Measurements from ENCODE around the gene ARHGEF28.

The ARHGEF28 gene

DNA sequence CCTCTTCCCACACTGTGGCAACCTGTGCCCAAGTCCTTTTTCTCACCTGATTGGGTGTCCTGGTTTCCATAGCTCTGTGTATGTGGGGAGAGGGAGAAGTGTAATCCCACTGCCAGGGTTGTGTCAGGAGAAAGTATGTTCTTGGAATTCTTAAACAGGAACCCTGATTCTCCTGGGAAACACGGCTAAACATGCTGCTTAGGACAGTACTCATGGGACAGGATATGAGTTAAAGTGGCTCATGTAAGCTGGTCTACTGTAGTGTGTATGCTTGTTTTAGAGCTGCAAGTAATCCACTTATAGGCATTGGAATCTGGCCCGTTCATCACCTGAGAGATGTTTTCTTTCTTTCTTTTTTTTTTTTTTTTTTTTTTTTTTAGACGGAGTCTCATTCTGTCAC, 23.9 kb downstream of the ARHGEF28 start:
- in situ Hi-C loops (cut with MboI; ENCODE audit: low sequenced_read_pairs): no loop called here

DNA sequence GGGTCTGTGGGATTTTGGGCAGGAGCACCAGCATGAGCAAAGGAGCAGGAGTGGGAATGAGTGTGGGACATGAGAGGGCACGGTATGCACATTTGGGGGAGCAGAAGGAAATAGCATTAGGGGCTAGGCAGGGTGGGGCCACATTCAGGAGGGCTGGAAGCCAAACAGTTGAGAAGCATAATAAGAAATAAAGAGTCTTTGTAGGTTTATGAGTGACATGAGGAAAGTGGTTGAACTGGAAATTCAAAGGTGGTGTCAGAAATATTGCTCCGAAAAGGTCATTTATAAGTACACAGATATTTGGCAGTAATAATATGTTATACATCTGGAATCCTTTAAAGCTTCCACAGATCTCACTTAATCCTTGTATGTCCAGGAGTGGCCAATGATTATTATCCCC, 26.4 kb downstream of the ARHGEF28 start:
- in situ Hi-C loops (cut with MboI; ENCODE audit: low sequenced_read_pairs): no loop called here

DNA sequence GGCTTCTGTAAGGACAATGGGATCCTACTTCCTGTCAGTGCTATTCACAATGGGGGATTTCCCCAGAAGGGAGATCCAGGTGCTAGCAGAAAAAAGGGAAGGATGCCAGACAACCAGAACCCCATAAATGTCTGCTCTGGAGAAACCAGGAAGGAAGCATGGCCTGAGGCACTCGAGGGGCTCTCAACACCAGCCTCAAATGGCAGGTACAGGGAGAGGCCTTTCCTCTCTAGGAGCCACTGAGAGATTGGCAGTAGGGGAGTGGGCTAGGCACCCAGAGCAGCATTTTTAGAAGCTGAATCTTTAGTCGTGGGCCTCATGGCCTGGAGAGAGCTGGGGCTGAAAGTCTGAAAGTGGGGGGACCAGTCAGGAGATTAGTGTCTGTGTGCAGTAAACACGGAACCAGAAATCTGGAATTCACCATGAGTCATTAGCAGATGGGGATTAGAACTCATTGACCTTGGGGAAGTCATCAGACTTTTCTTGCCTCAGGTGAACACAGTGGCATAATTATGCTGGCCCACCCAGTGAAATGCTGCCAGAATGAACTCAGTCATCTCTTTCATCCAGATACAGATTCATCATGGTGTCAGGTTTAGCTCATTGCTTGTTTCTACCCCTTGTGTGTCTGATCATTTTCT, 28.3 kb downstream of the ARHGEF28 start:
- in situ Hi-C loops (cut with MboI; ENCODE audit: low sequenced_read_pairs): no loop called here

DNA sequence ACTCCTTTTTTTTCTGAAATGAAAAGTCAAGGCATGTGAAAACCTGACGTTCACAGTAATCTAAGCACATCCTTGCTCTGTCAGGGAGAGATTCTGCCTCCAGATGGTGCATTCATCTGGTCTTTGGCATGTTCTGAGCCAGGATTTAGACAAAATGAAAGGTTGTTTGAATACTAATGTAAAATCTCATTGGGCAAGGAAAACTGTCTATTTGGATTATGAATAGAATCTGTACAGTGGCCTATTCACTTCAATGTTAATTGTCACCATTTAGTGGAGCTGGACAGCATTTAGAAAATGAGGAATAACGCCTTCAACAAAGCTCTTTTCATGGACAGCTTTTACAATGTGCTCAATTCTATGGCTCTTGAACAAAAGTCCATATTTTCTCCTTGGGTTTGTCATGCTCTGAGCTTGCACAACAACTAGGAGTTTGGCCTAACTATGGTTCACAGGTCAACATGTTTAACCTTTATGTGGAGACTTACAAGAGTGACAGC, 28.9 kb downstream of the ARHGEF28 start:
- in situ Hi-C loops (cut with MboI; ENCODE audit: low sequenced_read_pairs): no loop called here

DNA sequence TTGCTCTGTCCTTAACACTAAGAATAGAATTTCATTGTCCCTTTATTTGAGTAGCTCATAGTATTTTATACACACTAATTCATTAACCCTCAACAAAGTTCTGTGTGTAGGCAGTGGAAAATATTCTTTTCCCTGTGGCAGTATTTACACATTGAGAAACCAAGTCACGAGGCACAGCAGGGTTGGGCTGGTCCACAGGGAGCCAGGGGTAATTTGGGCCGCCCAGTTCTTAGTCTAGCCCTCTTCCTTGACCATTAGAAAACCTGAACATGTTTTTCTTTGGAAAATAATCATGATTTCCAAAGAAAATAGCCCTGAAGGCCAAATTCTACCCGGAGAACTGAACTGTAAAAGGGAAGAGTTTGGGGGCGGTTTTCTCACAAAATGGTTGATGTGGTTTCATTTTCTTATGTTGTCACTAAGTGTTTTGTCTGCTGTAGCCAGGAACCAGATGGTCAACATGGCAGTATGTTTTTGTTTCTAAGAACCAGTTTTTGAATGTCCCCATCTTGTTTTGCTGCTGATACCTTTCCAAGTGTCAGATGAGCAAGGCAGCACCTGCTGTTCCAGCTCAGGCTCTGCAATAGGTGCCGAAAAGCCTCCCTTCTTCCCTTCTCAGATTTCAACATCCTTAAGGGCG, 29.6 kb downstream of the ARHGEF28 start:
- in situ Hi-C loops (cut with MboI; ENCODE audit: low sequenced_read_pairs): no loop called here

DNA sequence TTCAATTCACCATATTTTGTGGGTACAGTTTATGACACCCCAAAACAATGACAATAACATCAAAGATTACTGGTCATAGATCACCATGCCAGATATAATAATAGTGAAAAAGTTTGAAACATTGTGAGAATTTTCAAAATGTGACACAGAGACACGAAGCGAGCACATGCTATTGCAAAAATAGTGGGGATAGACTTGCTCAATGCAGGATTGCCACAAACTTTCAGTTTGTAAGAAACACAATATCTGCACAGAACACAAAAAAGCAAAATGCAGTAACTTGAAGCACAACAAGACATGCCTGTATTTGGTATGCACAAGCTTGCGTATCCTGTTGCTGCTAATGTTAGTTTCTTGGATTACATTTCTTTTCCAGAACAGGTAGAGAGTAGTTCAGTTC, 35.8 kb downstream of the ARHGEF28 start:
- in situ Hi-C loops (cut with MboI; ENCODE audit: low sequenced_read_pairs): no loop called here

DNA sequence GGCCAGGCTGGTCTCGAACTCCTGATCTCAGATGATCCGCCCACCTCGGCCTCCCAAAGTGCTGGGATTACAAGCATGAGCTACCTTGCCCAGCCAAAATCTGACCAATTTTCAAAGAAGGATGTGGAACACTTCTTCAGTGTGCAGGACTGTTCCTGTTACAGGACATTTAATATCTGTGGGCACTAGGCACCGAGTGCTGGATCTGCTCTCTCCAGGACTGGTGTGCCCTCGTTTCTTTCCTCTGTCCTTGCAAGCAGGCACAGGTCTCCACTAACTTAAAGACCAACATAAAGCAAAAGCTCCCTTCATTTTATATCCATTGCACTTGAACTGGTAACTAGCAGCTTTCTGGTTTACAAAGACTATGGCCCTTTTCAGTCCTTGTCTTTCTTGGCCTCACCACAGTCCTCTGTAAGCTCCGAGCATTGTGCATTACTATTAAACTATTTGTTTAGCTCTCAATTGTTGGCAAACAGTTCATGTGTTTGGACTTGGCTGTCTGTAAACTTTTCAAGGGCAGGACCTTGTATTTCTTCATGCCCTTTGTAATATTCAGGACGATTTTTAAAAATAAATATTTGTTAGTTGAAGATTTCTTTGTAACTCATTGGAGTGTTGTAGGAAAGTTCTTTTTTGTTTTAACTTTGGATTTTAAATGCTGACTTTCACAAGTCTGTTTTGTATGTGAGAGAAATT, 37.3 kb downstream of the ARHGEF28 start:
- in situ Hi-C loops (cut with MboI; ENCODE audit: low sequenced_read_pairs): no loop called here

DNA sequence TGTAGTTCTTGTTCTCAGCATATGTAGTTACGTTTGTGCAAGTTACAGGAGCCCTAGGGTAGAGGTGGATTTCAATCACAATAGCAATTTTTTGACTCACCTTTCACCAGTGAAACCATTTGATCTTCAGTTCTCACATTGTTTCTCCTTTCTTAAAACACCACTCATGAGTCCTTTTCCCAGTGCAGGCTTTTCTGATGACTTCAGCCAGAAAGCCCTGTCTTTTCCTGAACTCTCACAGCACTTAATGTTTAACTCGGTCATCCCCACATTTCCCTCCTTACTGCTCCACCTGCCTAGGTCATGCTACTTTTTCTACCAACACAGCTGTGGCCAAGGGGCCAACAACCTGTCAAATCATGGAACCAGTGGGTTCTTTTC, 37.9 kb downstream of the ARHGEF28 start:
- in situ Hi-C loops (cut with MboI; ENCODE audit: low sequenced_read_pairs): no loop called here

DNA sequence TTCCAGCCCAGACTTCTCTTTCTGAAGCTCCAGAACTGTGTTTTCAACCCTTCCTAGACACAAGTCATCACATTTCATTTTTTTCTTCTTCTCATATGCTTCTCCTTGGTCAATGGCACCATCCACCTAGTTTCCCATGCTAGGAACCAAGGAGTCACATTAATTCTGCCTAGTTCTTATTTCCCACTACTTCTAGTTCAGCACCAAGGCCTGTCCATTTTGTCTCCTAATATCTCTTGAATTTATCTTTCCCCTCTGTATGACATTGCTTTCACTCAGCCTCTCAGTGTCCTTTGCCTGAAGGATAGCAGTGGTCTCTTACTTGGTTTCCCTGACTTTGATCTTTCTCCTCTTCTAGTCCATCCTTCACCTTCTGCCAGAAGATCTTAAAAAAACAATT, 38.8 kb downstream of the ARHGEF28 start:
- in situ Hi-C loops (cut with MboI; ENCODE audit: low sequenced_read_pairs): no loop called here

DNA sequence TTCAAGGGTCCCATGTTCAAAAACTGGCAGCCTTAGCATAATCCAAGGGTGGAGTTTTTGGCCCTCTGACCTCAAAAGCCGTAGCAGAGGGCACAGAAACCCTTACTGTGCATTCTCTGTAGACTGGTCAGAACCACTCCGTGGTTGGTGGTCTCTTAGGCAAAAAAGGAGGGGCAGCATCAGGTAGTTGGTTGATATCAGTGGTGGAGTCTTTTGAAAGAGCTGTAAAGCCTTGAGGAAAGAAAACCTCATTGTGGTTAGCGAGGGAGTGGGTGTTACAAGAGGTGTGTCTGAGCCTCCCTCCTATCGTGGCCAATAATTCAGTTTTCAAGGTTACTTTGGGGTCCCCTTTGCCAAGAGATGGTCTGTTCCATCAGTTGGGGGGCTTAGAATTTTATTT, 40.9 kb downstream of the ARHGEF28 start:
- in situ Hi-C loops (cut with MboI; ENCODE audit: low sequenced_read_pairs): no loop called here

DNA sequence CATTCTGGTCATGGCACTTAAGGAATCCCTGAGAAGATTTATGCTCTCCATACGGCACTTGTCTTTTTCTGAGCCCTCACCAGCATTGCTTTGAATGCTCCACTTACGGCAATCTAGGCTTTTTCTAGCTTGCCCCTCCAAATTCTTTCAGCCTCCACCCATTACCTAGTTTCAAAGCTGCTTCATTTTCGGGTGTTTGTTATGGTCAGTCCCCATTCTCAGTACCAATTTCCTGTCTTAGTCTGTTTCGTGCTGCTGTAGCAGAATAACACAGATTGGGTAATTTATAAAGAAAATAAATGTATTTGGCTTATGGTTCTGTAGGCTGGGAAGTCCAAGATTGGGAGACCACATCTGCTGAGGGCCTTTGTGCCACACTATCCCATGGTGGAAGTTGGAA, 42.0 kb downstream of the ARHGEF28 start:
- in situ Hi-C loops (cut with MboI; ENCODE audit: low sequenced_read_pairs): no loop called here

DNA sequence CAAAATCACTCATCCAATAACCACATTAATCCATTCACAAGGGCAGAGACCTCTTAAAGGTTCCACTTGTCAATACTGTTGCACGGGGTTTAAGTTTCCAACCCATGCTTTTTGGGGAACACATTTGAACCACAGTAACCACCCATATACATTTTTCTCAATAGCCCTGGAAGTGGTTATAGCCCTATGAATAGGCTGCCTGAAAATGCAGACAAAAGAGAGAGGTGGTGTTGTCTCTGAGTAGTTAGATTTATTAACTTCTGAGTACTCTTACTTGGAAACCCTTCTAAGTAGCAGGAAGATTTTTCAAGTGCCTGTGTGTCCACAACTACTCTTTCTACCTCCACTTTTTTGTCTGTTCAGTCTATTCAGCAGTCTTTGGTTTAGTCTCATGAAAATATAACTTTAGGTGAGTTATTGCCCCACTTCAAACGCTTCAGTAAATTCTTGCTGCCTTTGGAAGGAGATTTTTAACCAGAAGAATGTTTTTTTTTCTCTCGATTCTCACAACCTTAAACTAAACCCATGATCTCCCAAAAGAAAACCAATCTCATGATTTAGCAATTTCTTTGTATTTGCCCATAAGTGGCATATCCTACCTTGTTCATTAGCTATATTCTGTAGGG, 42.6 kb downstream of the ARHGEF28 start:
- in situ Hi-C loops (cut with MboI; ENCODE audit: low sequenced_read_pairs): no loop called here

DNA sequence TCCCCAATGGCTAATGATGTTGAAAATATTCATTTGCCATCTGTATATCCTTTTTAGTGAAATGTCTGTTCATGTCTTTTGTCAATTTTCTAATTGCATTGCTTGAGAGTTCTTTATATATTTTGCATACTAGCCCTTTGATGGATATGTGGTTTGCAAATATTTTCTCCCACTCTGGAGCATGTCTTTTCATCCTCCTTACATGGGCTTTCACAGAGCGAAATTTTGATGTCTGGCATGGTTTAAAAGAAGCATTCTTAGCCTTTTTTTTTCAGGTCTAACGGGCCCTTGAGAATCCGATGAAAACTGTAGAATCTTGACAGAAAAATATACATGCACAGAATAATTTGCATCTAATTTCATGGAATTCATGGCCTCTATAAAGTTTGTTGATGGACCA, 44.7 kb downstream of the ARHGEF28 start:
- in situ Hi-C loops (cut with MboI; ENCODE audit: low sequenced_read_pairs): no loop called here

DNA sequence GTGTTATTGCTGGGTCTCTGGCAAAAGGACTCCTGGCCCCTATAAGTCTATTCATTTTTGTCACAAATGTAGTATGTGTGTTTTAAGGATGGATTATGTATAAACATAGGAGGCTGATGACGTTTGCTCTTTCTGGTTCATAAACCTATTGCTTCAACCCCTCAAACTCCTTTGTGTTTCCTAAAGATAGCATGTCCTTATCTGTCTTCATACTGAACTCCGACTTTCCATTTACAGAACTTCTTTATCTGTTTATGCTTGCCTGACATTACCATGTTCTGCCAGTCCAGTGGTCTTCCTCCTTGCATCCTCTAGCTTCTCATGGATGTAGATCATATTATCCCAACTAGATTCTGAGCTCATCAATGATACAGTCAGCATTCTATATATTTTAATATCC, 46.1 kb downstream of the ARHGEF28 start:
- in situ Hi-C loops (cut with MboI; ENCODE audit: low sequenced_read_pairs): no loop called here

DNA sequence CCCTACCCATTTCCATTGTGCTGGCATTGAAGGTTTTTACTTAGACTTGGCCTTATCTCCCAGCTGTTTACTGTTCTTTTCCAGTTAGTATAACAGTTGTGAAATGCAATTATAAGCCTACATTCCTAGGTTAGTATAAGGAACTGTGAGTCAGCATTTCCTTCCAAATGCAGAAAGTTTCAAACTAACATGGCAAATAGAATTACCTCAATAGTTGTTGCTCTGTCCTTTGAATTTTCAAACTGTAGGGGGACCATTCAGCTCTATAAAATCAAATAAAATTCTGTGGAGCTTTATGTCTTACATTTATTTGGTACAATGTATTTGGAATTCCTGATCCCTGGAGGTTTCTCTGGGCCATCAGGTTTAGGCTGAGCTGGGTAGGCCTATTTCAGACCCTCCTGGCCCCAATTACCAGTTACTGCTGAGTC, 47.2 kb downstream of the ARHGEF28 start:
- in situ Hi-C loops (cut with MboI; ENCODE audit: low sequenced_read_pairs): no loop called here

DNA sequence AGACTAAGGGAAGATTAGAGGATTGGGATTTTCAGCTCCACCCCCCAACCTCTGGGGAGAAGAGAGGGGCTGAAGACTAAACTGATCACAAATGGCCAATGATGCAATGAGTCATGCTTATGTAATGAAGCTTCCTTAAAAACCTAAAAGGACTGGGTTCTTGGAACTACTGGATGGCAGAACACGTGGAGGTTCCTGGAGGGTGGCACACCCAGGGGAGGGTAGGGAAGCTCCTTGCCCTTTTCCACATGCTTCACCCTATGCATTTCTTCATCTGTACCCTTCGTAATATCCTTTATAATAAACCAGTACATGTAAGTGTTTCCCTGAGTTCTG, 48.6 kb downstream of the ARHGEF28 start:
- in situ Hi-C loops (cut with MboI; ENCODE audit: low sequenced_read_pairs): no loop called here

DNA sequence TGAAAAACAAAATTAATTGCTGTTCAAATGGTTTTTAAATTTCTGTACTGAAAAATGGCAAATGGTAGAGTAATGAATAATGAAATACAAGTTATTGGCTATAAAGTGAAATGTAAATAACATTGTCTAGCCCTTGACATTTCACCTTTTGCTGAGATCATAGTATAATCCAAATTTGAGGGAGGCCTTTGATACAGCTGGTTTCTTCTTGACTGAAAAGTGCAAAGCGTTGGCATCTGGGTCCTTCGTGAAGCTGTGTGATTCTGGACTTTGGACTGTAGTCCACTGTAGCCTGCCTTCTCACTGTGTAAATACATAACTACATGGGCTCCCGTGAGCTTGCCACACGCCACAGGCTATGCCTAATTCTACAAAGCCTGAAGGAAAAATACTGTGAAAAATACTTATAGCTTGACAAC, 52.3 kb downstream of the ARHGEF28 start:
- in situ Hi-C loops (cut with MboI; ENCODE audit: low sequenced_read_pairs): no loop called here

DNA sequence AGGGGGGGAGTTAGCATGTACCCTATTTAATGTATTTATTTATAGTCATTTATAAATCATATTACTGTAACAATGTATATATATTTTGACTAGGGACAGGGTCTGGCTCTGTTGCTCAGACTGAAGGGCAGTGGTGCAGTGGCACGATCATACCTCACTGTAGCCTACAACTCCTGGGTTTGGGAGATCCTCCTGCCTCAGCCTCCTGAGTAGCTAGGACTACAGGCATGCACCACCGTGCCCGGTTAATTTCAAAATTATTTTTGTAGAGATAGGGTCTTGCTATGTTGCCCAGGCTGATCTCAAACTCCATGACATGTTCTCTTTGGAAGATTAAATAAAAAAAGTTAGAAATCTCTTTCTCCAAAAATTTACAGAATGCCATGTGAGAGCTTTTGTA, 52.8 kb downstream of the ARHGEF28 start:
- in situ Hi-C loops (cut with MboI; ENCODE audit: low sequenced_read_pairs): no loop called here

DNA sequence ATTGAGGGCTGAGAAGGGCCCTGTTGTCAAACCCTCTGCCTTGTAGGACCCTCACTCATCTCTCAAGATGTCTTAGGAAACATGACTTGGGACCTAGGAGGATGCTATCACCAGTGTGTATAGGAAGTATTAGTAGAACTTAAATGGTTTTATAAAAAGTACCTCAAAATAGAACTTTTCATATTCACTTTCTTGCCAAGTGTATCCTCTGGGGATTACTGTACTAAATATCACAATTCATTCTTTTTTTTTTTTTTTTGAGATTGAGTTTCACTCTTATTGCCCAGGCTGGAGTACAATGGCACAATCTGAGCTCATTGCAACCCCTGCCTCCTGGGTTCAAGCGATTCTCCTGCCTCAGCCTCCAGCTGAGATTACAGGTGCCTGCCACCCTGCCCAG, 56.2 kb downstream of the ARHGEF28 start:
- in situ Hi-C loops (cut with MboI; ENCODE audit: low sequenced_read_pairs): no loop called here

DNA sequence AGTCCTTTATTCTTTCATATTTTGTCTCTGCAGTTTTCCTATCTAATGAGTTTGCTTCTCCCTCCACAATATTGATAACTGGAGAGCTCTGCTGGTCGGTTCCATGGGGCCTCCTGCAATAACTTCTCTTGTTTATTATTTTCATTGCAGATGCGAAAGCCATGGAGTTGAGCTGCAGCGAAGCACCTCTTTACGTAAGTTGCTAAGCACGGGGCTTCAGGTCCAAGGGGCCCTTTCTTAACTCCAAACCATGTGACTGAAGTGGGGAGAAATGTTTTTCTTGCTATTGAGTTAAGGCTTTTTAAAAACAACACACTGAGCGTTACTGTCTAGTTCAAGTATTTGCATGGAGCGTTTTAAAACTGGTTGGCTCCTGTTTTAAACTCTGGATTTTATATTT, 58.7 kb downstream of the ARHGEF28 start:
- in situ Hi-C loops (cut with MboI; ENCODE audit: low sequenced_read_pairs): no loop called here

DNA sequence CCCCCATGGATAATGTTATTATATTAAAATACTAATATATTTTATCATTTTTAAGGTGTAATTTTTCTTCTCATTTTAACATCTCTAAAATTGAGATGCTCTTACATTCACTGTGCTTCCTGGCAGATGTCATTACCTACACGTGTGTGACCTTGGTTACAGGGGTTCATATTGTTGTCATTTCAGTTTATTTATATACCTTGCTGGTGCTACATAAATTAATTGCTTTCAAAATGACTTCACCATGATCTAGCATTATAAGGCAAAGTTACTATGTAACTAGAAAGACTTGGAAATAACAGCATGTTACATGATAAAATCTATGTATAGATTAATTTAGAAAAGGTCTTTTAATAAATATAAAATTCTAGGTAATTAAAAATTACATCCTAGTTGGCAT, 60.9 kb downstream of the ARHGEF28 start:
- in situ Hi-C loops (cut with MboI; ENCODE audit: low sequenced_read_pairs): no loop called here

DNA sequence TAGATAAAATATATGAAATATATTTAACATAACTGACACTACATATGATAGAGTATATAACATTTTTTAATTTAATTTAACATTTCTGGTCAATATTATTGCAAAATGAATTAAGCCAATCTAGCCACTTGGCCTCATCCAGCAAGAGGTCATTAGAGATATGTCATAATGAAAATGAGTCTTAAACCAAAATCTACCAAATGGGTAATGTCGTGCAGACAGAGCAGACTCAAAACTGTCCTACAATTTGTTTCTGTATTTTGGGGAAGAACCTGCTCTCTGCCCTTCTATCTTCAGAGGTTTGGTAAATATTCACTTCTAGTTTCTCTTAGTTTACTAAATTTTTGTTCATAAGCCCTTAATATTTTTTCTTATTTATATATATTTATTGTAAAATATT, 61.4 kb downstream of the ARHGEF28 start:
- in situ Hi-C loops (cut with MboI; ENCODE audit: low sequenced_read_pairs): no loop called here

Data from HL-60/S4 (cell line).